Activated CD4-positive, CD25-positive, alpha-beta regulatory T cell treated with anti-CD3 and anti-CD28 coated beads, Interleukin-2, amount 50 U/mL, for 72 hours (primary cell): ENCODE data around the gene MYL7.
A peak's percentile ranks its signal among the peaks of the same experiment; 100 is the strongest.
"Not testable (repeated sequence)": the region's sequence is repeated elsewhere in the genome, so short reads cannot be mapped to it uniquely, and the experiment has no call there.

Experiments used
- DNase-seq: peaks from one replicate; pipeline ENCODE4 v3.0.0; 2021

Gene MYL7

DNA sequence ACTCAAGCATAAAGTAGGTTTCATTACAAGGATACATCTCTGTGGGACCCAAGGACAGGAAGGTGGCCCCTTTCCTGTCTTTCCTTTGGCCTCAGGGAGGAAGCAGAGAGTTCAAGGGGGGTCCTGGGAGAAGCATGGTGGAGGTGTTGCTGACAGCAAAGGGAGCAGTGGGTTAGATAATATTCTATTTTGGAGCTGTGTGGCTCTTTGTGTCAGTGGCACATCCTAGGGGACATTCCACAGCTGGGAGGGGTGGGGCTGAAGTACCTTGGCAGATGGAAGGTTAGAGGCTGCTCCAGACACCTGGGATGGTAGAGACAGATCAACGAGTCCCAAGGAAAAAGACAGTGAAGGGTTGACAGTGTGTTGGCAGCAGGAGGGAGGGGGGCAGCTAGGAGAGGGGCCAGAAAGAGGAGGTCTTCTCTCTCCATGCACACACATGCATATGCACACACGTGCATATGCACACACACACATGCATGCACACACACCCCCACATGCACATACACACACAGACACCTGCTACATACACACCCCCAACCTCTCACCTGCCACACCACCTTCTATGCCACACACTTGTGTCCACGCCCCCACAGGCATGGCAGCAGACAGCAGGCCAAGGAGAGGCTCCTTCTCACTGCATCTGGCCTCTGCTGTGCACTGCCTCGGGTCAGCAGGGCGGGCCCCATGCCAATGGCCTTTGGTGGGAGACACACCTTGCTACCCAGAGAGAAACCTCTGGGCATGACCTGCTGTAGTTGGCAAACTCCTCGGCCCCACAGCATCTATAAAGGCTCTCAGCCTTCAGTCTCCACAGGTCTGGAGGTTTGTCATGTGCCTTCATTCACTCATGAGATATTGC, 12.2 kb downstream of the MYL7 start:
- no peak for DNase-seq

DNA sequence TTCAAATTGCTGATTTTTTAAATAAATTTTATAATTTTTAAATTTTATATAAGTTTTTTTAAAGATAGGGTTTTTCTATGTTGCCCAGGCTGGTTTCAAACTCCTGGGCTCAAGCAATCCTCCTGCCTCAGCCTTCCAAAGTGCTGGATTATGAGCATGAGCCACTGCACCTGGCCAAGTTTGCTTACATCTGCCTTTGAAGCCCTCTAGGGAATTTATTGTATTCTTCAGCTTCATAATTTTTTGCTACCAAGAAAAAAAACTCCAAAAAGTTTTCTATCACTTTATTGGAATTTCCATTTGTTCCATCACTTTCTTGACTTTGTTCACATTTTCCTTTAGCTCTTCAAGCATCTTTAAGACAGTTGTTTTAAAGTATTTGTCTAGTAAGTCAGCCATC, 14.0 kb downstream of the MYL7 start:
- no peak for DNase-seq

DNA sequence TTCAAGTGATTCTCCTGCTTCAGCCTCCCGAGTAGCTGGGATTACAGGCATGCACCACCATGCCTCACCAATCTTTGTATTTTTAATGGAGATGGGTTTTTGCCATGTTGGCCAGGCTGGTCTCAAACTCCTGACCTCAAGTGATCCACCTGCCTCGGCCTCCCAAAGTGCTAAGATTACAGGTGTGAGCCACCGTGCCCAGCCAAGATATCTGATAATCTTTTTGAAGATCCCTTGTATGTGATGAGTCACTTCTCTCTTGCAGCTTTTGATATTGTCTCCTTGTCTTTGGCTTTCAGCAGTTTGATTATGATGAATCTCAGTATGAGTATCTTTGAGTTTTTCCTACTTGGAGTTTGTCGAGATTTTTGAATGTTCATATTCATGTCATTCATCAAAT, 14.6 kb downstream of the MYL7 start:
- DNase-seq: not testable (repeated sequence)

DNA sequence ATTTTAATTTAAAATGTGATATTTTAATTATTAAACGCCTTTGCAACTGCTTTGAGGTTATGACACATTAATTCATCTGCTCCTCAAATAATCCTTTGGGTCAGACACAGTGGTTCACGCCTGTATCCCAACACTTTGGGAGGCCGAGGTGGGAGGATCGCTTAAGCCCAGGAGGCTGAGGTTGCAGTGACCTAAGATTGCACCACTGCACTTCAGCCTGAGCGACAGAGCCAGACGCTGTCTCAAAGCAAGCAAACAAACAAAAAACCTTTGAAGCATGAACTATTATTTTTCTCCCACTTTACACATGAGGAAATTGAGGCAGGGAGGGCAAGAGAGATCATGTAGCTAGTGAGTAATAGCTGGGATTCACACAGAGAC, 16.3 kb downstream of the MYL7 start:
- no peak for DNase-seq

DNA sequence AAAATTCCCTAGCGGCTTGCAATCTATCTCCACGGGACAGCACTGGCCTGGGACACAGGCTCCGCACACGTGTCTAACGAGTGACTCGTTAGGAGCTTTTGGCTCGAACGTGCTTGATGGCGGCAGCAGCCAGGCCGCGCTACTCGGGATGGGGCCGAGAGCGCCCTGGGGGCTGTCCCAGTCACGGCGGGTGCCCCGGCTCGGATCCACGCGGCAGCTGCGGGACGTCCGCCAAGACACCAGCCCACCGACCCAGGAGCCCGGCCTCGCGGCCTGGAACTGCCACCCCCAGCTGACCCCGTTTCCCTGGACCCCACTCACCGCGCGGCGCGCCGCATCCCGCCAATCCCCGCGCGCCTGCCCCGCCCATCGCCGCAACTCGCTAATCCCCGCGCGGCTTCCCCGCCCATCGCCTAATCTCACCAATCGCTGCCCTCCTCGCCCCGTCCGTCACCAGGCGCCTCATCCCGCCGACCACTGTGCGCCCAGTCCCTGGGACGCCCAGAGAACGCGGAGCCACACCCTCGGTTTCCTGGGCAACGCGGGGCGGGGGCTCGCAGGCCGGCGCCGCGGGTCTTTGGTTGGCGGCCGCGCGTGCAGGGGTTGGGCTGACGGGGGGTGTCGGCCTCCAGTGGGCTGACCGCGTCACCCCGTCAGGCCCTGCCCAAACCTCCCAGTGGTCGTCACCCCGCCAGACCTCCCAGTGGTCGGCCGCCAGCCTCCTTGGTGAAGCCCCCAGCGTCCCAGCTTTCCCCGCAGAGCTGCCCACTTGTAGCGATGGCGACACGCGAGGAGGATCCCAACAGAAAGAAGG, 17.7 kb downstream of the MYL7 start, which contains the start of gene POLD2:
POLD2 (minus strand) TSS at position 359 of the 814 bp plus-strand sequence. CDS start 1,495 bp downstream, outside the sequence.
- DNase-seq: peak; percentile 97

DNA sequence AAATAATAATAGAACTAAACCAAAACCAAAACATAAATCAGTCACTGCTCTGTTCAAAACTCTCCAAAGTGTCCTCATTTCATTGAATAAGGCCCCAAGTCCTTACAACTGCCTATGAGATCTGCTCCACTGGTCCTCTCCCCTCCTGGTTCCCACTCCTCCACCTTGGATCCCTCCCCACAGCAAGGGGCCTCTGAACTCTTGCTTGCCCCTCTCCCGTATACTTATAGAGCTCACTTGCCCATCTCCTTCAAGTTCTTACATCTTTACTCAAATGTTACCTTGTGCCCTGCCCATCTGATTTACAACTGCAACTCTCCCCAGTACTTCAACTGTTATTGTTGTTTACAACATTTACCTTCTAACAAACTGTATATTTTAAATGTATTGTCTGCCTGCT, 18.6 kb downstream of the MYL7 start:
- no peak for DNase-seq

DNA sequence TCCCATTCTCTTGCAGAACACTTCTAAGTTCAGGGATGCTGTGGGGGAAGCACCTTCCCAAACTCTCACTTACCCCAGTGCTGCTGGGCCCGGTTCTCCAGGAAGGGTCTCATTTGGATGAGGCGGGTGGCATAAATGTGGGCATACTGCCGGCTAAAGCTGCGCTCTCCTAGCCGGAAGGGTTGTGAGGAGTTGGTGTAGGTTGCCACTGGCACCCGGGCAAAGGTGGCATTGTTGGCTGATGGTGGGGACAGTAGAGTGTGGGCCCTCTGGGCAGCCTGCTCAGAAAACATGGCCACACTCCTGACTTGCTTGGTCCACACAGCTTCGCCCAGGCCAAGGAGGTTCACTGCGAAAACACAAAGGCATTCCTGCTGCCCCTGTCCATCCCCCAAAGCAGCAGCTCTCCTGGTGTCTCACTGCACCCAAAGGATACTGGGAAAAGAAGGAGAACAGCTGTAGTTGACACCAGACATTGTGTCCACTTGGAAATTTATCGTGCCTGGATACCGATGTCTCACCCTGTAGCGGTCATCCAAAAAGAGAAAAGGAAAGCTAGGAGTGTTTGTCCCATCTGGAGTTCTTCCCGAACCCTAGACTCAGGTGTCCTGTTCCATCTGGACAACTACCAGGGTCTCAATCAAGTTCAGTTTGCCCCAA, 19.2 kb downstream of the MYL7 start:
- no peak for DNase-seq

DNA sequence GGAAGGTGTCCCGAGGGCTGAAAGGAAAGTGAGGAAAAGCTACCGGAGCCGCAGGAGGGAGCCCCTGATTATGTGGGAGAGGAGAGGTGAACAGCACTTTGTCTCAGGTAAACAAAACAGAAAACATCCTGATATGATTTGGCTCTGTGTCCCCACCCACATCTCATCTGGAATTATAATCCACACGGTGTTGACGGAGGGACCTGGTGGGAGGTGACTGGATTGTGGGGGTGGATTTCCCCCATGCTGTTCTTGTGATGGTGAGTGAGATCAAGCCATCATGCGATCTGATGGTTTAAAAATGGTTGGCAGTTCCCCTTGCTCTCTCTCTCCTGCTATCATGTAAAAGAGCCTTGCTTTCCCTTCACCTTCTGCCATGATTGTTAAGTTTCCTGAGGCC, 20.7 kb downstream of the MYL7 start:
- DNase-seq: no peak

DNA sequence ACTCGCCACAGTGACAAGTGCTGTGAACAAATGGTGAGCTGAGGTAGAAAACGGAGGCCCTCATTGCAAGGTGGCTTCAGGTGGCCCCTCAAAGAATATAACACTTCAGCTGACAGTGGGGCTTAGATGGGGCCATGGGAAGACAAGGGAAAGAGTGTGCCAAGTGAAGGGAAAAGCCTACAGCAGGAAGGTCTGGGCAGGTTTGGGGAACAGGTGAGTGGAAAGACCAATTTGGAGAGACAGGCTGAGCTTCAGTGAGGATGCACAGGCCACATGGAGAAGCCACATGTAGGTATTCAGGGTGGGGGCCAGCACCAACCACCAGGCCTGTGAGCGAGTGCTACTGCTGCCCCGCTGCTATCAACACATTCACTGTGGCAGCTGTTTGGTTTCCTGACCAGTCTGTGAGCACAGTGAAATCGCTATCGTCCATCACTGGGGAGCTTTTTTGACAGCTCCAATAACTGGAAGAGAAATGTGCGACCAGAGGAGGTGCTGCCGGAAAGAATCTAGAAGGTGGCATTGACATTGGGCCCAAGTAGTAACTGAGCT, 21.2 kb downstream of the MYL7 start:
- DNase-seq: no peak

DNA sequence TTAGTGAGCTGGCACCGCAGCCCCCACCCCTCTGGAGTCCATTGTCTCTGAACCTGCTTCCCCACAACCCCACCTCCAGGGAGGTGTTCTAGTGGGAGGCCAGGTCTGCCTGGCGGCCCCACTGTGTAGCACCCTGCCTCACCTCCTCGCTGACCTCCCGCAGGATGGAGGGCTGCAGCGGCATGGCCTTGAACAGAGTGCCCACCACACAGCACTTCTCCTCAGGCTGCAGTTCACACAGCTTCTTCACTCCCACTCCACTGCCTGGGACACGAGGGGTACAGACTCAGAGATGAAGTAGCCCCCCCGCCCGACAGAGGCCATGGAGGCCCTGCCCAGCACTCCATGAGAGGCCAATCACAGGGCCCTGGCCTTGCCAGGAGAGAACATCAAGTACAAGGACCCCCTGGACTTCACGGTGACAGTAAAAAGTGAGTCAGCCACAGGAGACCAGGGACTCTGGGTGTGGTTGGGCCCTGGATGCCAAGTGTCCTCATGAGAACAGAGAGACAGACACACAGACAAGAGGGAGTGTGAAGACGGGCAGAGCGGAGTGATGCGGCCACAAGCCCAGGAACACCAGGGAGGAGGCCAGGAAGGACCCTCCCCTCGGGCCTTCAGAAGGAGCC, 23.2 kb downstream of the MYL7 start:
- no peak for DNase-seq

DNA sequence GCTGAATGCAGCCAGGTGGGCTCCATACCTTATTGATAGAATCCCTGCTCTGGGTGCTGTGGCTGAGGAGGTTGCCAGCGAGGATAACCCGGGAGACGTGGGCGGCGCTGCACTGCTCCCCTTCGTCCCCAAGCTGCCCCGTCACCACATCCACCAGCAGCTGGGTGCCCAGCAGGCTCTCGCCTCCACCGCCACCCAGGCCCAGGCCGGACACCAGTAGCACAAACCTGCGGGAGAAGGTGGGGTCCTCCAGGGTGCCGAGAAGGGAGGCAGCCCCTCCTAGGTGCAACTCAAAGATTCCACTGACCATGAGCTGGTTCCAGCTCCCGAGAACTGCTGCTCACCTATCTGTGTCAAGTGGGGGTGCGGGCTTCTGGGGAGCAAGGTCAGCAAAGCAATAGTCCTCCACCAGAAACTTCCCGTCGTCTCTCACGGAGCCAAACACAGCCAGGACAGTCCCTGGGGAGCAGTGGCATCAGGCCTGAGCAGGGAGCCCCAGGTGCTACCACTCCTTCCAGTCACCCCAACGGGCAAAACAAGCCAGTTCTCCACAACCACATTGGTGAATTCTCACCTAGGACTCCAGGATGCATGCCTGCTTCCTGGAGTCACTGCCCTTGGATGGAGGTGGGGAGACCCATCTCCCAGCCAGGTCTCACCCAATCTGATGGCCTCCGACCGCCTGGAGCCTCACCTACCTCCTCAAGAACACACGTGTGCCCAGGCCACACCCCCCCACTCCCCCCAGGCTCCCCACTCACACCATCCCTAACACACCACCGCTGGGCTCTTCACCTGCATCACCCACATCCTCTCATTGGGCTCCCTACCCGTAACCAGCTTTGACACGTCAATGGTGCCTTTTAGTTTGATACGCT, 24.1 kb downstream of the MYL7 start:
- DNase-seq: no peak

DNA sequence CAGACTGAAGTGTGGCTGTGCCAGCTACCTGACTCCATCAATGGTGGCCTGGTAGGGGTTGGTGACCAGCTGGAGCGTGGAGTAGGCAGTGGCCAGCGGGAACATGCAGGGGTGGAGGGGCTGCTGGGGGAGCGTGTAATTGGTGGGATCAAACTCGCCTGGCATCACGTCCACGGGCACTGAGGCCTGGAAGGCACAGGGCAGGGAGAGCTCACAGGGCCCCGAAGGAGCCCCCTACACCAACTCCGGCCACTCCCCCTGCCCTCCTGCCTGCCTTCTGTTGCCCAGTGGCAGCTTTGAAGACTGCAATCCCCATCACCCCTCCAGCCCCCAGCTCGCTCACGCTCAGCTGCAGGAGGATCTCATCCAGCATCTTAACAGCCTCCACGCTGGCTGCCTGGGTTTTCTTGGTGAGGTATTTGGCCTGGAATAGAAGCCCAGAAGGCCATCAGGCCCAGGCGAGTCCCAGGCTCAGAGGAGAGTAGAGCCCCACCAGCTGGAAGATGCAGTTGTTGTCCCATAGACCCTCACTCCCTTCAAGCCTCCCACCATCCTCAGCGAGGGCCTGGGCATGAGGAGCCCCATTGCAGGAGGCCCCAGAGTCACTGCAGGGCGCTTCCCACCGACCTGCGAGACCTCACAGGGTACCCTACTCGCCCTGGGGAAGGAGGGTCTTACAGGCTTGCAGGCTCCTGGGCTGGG, 24.9 kb downstream of the MYL7 start:
- DNase-seq: no peak

DNA sequence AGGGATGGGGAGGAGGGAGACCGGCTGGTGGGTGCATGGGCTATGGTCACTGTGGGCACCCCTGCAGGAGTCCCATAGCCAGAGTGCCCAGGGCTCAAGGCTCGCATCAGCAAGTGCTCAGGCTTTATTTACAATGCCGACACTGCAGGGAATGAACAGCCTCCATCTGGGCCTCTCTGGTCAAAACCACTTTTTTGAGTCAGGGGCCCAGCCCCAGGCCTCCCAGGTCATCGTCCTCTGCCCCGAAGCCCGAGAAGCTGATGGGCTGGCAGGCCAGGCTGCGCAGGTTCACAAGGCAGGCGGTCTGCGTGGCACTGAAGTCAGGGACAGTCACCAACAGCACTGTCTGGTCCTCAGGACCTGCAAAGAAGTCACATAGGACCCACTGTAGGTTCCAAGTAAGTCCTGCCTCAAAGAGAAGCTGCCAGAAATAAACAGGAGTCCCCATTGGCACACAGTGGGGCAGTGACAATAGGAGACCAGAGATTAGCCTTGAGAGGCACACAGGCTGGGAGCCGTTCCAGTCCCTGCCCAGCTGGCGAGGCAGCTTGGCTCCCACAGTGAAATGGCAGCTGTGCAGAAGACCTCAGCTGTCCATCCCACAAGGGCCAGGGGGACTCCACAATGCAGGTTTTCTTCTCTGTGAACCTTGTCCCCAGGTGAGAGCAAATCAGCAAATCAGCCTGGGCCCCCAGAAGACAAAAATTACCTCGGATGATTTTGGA, 26.4 kb downstream of the MYL7 start:
- no peak for DNase-seq

DNA sequence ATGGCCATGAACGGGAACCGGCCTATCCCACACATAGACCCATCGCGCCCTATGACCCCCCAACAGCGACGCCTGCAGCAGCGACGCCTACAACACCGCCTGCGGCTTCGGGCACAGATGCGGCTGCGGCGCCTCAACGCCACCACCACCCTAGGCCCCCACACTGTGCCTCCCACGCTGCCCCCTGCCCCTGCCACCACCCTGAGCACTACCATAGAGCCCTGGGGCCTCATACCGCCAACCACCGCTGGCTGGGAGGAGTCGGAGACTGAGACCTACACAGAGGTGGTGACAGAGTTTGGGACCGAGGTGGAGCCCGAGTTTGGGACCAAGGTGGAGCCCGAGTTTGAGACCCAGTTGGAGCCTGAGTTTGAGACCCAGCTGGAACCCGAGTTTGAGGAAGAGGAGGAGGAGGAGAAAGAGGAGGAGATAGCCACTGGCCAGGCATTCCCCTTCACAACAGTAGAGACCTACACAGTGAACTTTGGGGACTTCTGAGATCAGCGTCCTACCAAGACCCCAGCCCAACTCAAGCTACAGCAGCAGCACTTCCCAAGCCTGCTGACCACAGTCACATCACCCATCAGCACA, 27.3 kb downstream of the MYL7 start:
- no peak for DNase-seq

DNA sequence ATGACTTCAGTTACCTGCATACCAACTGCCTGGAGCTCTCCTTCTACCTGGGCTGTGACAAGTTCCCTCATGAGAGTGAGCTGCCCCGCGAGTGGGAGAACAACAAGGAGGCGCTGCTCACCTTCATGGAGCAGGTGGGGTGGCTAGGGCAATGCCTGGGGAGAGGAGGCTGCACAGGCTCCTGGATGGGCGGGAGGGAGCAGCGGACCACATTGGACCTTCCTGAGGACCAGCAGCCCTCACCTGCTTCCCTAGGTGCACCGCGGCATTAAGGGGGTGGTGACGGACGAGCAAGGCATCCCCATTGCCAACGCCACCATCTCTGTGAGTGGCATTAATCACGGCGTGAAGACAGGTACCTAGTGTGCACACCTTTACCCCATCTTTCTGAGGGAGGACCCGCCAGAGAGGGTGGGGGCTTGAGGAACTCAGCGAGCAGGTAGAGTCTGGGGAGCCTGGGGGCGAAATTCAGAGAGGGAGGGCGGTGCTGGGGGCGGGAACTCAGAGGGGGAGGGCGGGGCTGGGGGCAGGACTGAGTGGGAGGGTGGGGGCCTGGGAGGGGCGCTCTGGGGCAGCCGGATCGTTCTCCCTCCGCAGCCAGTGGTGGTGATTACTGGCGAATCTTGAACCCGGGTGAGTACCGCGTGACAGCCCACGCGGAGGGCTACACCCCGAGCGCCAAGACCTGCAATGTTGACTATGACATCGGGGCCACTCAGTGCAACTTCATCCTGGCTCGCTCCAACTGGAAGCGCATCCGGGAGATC, 28.0 kb downstream of the MYL7 start:
- DNase-seq: no peak

DNA sequence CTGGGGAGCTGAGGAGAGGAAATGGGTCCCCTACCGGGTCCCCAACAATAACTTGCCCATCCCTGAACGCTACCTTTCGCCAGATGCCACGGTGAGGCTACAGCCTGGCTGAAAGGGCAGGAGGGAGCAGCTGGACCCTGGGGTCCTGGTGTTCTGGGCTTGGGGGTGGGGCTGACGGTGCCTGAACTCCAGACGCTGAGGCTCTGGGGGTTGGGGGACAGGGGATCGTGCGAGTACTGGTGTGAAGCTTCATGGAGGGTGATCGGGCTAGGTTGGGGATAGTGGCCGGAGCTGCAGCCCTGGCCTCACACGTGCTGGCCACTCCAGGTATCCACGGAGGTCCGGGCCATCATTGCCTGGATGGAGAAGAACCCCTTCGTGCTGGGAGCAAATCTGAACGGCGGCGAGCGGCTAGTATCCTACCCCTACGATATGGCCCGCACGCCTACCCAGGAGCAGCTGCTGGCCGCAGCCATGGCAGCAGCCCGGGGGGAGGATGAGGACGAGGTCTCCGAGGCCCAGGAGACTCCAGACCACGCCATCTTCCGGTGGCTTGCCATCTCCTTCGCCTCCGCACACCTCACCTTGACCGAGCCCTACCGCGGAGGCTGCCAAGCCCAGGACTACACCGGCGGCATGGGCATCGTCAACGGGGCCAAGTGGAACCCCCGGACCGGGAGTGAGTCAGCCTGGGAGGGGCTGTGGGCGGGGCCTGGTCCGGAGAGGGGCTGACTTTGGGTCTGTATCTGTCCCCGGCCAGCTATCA, 28.7 kb downstream of the MYL7 start:
- no peak for DNase-seq

DNA sequence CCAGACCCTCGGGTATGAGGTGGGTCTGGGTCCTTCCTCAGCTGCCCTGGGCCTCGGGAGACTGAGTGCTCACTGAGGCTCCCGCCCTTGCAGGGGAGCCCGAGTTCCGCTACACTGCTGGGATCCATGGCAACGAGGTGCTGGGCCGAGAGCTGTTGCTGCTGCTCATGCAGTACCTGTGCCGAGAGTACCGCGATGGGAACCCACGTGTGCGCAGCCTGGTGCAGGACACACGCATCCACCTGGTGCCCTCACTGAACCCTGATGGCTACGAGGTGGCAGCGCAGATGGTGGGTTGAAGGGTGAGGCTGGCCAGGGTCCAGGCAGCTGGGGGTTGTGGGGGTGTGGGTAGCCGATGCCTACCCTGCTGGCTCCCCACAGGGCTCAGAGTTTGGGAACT, 29.4 kb downstream of the MYL7 start:
- DNase-seq: no peak
